HEK293 (cell line): ENCODE results near the gene RPL23.

Source experiments
- GLI4 ChIP-seq: fragments of 450-650 bp; formaldehyde crosslinking; IDR thresholded peaks from 2 replicates; pipeline ENCODE4 v1.5.1; 2016; ENCODE audit warnings: missing biosample characterization, missing genetic modification characterization
- GLIS1 ChIP-seq: fragments of 450-650 bp; formaldehyde crosslinking; IDR thresholded peaks from 2 replicates; pipeline ENCODE4 v1.5.1; 2016; ENCODE audit warnings: missing biosample characterization, missing genetic modification characterization
- IKZF3 ChIP-seq: fragments of 450-650 bp; IDR thresholded peaks from 2 replicates; pipeline ENCODE4 v1.5.0; 2018; ENCODE audit warnings: missing biosample characterization, mild to moderate bottlenecking, missing genetic modification characterization, moderate library complexity
- KLF10 ChIP-seq: fragments of 450-650 bp; IDR thresholded peaks from 2 replicates; pipeline ENCODE4 v1.5.1; 2018; ENCODE audit warnings: missing biosample characterization, mild to moderate bottlenecking, missing genetic modification characterization
- KLF17 ChIP-seq: fragments of 450-650 bp; formaldehyde crosslinking; IDR thresholded peaks from 2 replicates; pipeline ENCODE4 v1.5.1; 2016; ENCODE audit warnings: missing biosample characterization, missing genetic modification characterization
- PRDM4 ChIP-seq: fragments of 450-650 bp; formaldehyde crosslinking; IDR thresholded peaks from 2 replicates; pipeline ENCODE4 v1.5.1; 2017; ENCODE audit warnings: missing biosample characterization, missing genetic modification characterization
- RBAK ChIP-seq: fragments of 450-650 bp; formaldehyde crosslinking; IDR thresholded peaks from 2 replicates; pipeline ENCODE4 v1.5.1; 2016; ENCODE audit warnings: missing biosample characterization, missing genetic modification characterization
- SP2 ChIP-seq: fragments of 450-650 bp; formaldehyde crosslinking; IDR thresholded peaks from 2 replicates; pipeline ENCODE4 v1.5.1; 2016; ENCODE audit warnings: missing biosample characterization, missing genetic modification characterization
- ZFP3 ChIP-seq: fragments of 450-650 bp; formaldehyde crosslinking; IDR thresholded peaks from 2 replicates; pipeline ENCODE4 v1.5.1; 2016; ENCODE audit warnings: low read depth, missing biosample characterization, missing genetic modification characterization
- ZNF10 ChIP-seq: fragments of 450-650 bp; formaldehyde crosslinking; IDR thresholded peaks from 2 replicates; pipeline ENCODE4 v1.5.1; 2017; ENCODE audit warnings: missing biosample characterization, missing genetic modification characterization
- ZNF155 ChIP-seq: fragments of 450-650 bp; formaldehyde crosslinking; IDR thresholded peaks from 2 replicates; pipeline ENCODE4 v1.5.1; 2016; ENCODE audit warnings: missing biosample characterization, missing genetic modification characterization
- ZNF211 ChIP-seq: fragments of 450-650 bp; formaldehyde crosslinking; IDR thresholded peaks from 2 replicates; pipeline ENCODE4 v1.5.1; 2016; ENCODE audit warnings: low read depth, missing biosample characterization, missing genetic modification characterization
- ZNF221 ChIP-seq: fragments of 450-650 bp; formaldehyde crosslinking; IDR thresholded peaks from 2 replicates; pipeline ENCODE4 v1.5.1; 2017; ENCODE audit warnings: missing biosample characterization, missing genetic modification characterization, borderline replicate concordance
- ZNF24 ChIP-seq: fragments of 450-650 bp; formaldehyde crosslinking; IDR thresholded peaks from 2 replicates; pipeline ENCODE4 v1.5.1; 2016; ENCODE audit warnings: missing biosample characterization, missing genetic modification characterization
- ZNF488 ChIP-seq: fragments of 450-650 bp; formaldehyde crosslinking; IDR thresholded peaks from 2 replicates; pipeline ENCODE4 v1.5.1; 2016; ENCODE audit warnings: missing biosample characterization, missing genetic modification characterization
- ZNF585B ChIP-seq: fragments of 450-650 bp; formaldehyde crosslinking; IDR thresholded peaks from 2 replicates; pipeline ENCODE4 v1.5.1; 2016; ENCODE audit warnings: missing biosample characterization, missing genetic modification characterization
- ZNF626 ChIP-seq: fragments of 450-650 bp; sonication (Bioruptor Pico); formaldehyde crosslinking; IDR thresholded peaks from 2 replicates; pipeline ENCODE4 v1.5.1; 2018; ENCODE audit warnings: missing biosample characterization, missing genetic modification characterization, inconsistent platforms
- ZNF670 ChIP-seq: fragments of 450-650 bp; formaldehyde crosslinking; IDR thresholded peaks from 2 replicates; pipeline ENCODE4 v1.5.1; 2016; ENCODE audit warnings: missing biosample characterization, missing genetic modification characterization, low read depth
- ZNF747 ChIP-seq: fragments of 450-650 bp; formaldehyde crosslinking; IDR thresholded peaks from 2 replicates; pipeline ENCODE4 v1.5.1; 2016; ENCODE audit warnings: missing biosample characterization, missing genetic modification characterization
- ZNF76 ChIP-seq: fragments of 450-650 bp; formaldehyde crosslinking; IDR thresholded peaks from 2 replicates; pipeline ENCODE4; 2016; ENCODE audit warnings: low read depth, missing biosample characterization, missing genetic modification characterization, borderline replicate concordance
- ZNF777 ChIP-seq: fragments of 450-650 bp; formaldehyde crosslinking; IDR thresholded peaks from 2 replicates; pipeline ENCODE4 v1.5.1; 2017; ENCODE audit warnings: missing biosample characterization, missing genetic modification characterization, borderline replicate concordance
- ZNF837 ChIP-seq: fragments of 450-650 bp; formaldehyde crosslinking; IDR thresholded peaks from 2 replicates; pipeline ENCODE4 v1.5.1; 2016; ENCODE audit warnings: missing biosample characterization, missing genetic modification characterization
- ZSCAN16 ChIP-seq: fragments of 450-650 bp; formaldehyde crosslinking; IDR thresholded peaks from 2 replicates; pipeline ENCODE4 v1.5.1; 2016; ENCODE audit warnings: missing biosample characterization, missing genetic modification characterization
- TF ChIP-seq, protein P1 (sequence below): fragments of 450-650 bp; IDR thresholded peaks from 2 replicates; pipeline ENCODE4 v1.5.1; 2018; ENCODE audit warnings: missing biosample characterization, missing genetic modification characterization
- TF ChIP-seq, protein P2 (sequence below): fragments of 450-650 bp; formaldehyde crosslinking; IDR thresholded peaks from 2 replicates; pipeline ENCODE4 v1.5.1; 2016; ENCODE audit warnings: missing biosample characterization, missing genetic modification characterization, low read depth
- TF ChIP-seq, protein P3 (sequence below): fragments of 450-650 bp; formaldehyde crosslinking; IDR thresholded peaks from 2 replicates; pipeline ENCODE4 v1.5.1; 2016; ENCODE audit warnings: missing biosample characterization, missing genetic modification characterization
- TF ChIP-seq, protein P4 (sequence below): fragments of 450-650 bp; formaldehyde crosslinking; IDR thresholded peaks from 2 replicates; pipeline ENCODE4 v1.5.1; 2016; ENCODE audit warnings: missing biosample characterization, missing genetic modification characterization
- TF ChIP-seq, protein P5 (sequence below): fragments of 450-650 bp; formaldehyde crosslinking; IDR thresholded peaks from 2 replicates; pipeline ENCODE4 v1.5.1; 2016; ENCODE audit warnings: missing biosample characterization, missing genetic modification characterization

Gene RPL23

GRCh38 chr17:38798614-38799500 is 54.7 kb downstream of the RPL23 start (continued):
- TF ChIP-seq ZNF155 (tag by site-specific recombination) (no peak), ZNF626 (no peak), ZNF670 (tag by site-specific recombination) (no peak), ZNF488 (tag by site-specific recombination) (no peak), GLIS1 (peak; percentile 75), GLI4 (tag by site-specific recombination) (no peak), ZNF837 (tag by site-specific recombination) (peak; percentile 33; the same call in 1 of the 2 replicates), ZNF747 (no peak), ZFP3 (tag by site-specific recombination) (no peak), ZNF585B (tag by site-specific recombination) (no peak), ZNF211 (tag by site-specific recombination) (no peak), ZSCAN16 (no peak), ZNF777 (tag by site-specific recombination) (no peak), RBAK (no peak), ZNF24 (no peak), ZNF221 (tag by site-specific recombination) (no peak), KLF17 (tag by site-specific recombination) (peak; percentile 91; the same call in 1 of the 2 replicates), ZNF10 (tag by site-specific recombination) (no peak), SP2 (tag by site-specific recombination) (peak; percentile 33; the same call in 1 of the 2 replicates), KLF10 (tag by site-specific recombination) (no peak), ZNF76 (tag by site-specific recombination) (peak; percentile 50; the same call in 1 of the 2 replicates), PRDM4 (tag by site-specific recombination) (no peak), IKZF3 (tag by site-specific recombination) (no peak)
- TF ChIP-seq, protein P1, sequence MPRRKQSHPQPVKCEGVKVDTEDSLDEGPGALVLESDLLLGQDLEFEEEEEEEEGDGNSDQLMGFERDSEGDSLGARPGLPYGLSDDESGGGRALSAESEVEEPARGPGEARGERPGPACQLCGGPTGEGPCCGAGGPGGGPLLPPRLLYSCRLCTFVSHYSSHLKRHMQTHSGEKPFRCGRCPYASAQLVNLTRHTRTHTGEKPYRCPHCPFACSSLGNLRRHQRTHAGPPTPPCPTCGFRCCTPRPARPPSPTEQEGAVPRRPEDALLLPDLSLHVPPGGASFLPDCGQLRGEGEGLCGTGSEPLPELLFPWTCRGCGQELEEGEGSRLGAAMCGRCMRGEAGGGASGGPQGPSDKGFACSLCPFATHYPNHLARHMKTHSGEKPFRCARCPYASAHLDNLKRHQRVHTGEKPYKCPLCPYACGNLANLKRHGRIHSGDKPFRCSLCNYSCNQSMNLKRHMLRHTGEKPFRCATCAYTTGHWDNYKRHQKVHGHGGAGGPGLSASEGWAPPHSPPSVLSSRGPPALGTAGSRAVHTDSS (tag by site-specific recombination) = no peak
- TF ChIP-seq, protein P2, sequence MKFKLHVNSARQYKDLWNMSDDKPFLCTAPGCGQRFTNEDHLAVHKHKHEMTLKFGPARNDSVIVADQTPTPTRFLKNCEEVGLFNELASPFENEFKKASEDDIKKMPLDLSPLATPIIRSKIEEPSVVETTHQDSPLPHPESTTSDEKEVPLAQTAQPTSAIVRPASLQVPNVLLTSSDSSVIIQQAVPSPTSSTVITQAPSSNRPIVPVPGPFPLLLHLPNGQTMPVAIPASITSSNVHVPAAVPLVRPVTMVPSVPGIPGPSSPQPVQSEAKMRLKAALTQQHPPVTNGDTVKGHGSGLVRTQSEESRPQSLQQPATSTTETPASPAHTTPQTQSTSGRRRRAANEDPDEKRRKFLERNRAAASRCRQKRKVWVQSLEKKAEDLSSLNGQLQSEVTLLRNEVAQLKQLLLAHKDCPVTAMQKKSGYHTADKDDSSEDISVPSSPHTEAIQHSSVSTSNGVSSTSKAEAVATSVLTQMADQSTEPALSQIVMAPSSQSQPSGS (tag by site-specific recombination) = no peak
- TF ChIP-seq, protein P3, sequence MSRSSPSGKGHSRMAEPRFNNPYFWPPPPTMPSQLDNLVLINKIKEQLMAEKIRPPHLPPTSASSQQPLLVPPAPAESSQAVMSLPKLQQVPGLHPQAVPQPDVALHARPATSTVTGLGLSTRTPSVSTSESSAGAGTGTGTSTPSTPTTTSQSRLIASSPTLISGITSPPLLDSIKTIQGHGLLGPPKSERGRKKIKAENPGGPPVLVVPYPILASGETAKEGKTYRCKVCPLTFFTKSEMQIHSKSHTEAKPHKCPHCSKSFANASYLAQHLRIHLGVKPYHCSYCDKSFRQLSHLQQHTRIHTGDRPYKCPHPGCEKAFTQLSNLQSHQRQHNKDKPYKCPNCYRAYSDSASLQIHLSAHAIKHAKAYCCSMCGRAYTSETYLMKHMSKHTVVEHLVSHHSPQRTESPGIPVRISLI (tag by site-specific recombination) = no peak
- TF ChIP-seq, protein P4, sequence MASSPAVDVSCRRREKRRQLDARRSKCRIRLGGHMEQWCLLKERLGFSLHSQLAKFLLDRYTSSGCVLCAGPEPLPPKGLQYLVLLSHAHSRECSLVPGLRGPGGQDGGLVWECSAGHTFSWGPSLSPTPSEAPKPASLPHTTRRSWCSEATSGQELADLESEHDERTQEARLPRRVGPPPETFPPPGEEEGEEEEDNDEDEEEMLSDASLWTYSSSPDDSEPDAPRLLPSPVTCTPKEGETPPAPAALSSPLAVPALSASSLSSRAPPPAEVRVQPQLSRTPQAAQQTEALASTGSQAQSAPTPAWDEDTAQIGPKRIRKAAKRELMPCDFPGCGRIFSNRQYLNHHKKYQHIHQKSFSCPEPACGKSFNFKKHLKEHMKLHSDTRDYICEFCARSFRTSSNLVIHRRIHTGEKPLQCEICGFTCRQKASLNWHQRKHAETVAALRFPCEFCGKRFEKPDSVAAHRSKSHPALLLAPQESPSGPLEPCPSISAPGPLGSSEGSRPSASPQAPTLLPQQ (tag by site-specific recombination) = no peak
- TF ChIP-seq, protein P5, sequence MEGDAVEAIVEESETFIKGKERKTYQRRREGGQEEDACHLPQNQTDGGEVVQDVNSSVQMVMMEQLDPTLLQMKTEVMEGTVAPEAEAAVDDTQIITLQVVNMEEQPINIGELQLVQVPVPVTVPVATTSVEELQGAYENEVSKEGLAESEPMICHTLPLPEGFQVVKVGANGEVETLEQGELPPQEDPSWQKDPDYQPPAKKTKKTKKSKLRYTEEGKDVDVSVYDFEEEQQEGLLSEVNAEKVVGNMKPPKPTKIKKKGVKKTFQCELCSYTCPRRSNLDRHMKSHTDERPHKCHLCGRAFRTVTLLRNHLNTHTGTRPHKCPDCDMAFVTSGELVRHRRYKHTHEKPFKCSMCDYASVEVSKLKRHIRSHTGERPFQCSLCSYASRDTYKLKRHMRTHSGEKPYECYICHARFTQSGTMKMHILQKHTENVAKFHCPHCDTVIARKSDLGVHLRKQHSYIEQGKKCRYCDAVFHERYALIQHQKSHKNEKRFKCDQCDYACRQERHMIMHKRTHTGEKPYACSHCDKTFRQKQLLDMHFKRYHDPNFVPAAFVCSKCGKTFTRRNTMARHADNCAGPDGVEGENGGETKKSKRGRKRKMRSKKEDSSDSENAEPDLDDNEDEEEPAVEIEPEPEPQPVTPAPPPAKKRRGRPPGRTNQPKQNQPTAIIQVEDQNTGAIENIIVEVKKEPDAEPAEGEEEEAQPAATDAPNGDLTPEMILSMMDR (tag by site-specific recombination) = peak; percentile 88
